GM21447 (cell line): Measurements from ENCODE around the gene RANBP3.
"Not testable (repeated sequence)": the region's sequence is repeated elsewhere in the genome, so short reads cannot be mapped to it uniquely, and the experiment has no call there.

Experiments used
- ATAC-seq: cut with Tn5 transposase; IDR thresholded peaks from one replicate; pipeline ENCODE4 v1.9.1; 2021; ENCODE audit not compliant: unreplicated experiment

Gene RANBP3

GRCh38 chr19:6007866-6008265 is 29.9 kb upstream of the RANBP3 start:
- ATAC-seq: no peak

- ATAC-seq: no peak
Measured at GRCh38 chr19:6006896-6007295, 29.0 kb upstream of the RANBP3 start.

- ATAC-seq: not testable (repeated sequence)
Measured at GRCh38 chr19:6006070-6006446, 28.1 kb upstream of the RANBP3 start.

- no peak for ATAC-seq
Measured at GRCh38 chr19:6005321-6006069, 27.6 kb upstream of the RANBP3 start.

- ATAC-seq: no peak
Measured at GRCh38 chr19:6003976-6004375, 26.0 kb upstream of the RANBP3 start.

- ATAC-seq: no peak
Measured at GRCh38 chr19:6002591-6002990, 24.7 kb upstream of the RANBP3 start.

GRCh38 chr19:6000228-6000847 is 22.4 kb upstream of the RANBP3 start:
- no peak for ATAC-seq

- ATAC-seq: no peak
Measured at GRCh38 chr19:5999693-6000092, 21.8 kb upstream of the RANBP3 start.

- ATAC-seq: no peak
Measured at GRCh38 chr19:5997371-5997770, 19.4 kb upstream of the RANBP3 start.

GRCh38 chr19:5996623-5997320 is 18.8 kb upstream of the RANBP3 start:
- no peak for ATAC-seq

GRCh38 chr19:5996102-5996501 is 18.2 kb upstream of the RANBP3 start:
- no peak for ATAC-seq

GRCh38 chr19:5995606-5996005 is 17.7 kb upstream of the RANBP3 start:
- ATAC-seq: no peak

- ATAC-seq: no peak
Measured at GRCh38 chr19:5994405-5995165, 16.6 kb upstream of the RANBP3 start.

- ATAC-seq: no peak
Measured at GRCh38 chr19:5993648-5994358, 15.9 kb upstream of the RANBP3 start.

GRCh38 chr19:5993201-5993600 is 15.3 kb upstream of the RANBP3 start:
- ATAC-seq: no peak

GRCh38 chr19:5992756-5993155 is 14.8 kb upstream of the RANBP3 start:
- no peak for ATAC-seq

- ATAC-seq: no peak
Measured at GRCh38 chr19:5991244-5991838, 13.4 kb upstream of the RANBP3 start.

GRCh38 chr19:5990289-5990797 is 12.4 kb upstream of the RANBP3 start:
- ATAC-seq: no peak

- no peak for ATAC-seq
Measured at GRCh38 chr19:5989388-5990074, 11.6 kb upstream of the RANBP3 start.
